Endothelial cell of umbilical vein (primary cell): ENCODE measurements around the gene FAM78A. TPM values are rescaled to one million over a fixed set of nuclear protein-coding genes. Genes with fewer than 3 reads are reported as not detected.

ENCODE experiments used
- BruUV-seq: library from RNA; stranded (reverse); fragments of 400-500 nt; replicated peaks from 2 replicates; lab custom pipeline; 2021; lab: Mats Ljungman, UMichigan
- CTCF ChIA-PET: fragments of 300-600, 350-600 bp; sonication (Branson Sonifier 250); formaldehyde crosslinking; loops from one replicate; lab custom pipeline; 2021; ENCODE audit warnings: antibody characterized with exemption, inconsistent platforms; lab: Charles Lee
- POLR2A ChIA-PET: fragments of 300-600, 350-600 bp; sonication (Branson Sonifier 250); formaldehyde crosslinking; loops from one replicate; lab custom pipeline; 2021; ENCODE audit warnings: antibody characterized with exemption, inconsistent platforms; lab: Charles Lee
- DNase-seq: peaks from one replicate; pipeline ENCODE4 v3.0.0-alpha.2; 2011; ENCODE audit warnings: low read depth, low spot score
- FAIRE-seq: peaks from 2 replicates; lab custom pipeline; 2011; peaks lifted over from hg19 to GRCh38; lab: Jason Lieb, UNC
- H2AFZ ChIP-seq: 2 replicates; pipeline ENCODE4 v1.6.0; 2012; ENCODE audit warnings: low read depth, low read length, control low read depth, inconsistent platforms
- H3K27ac ChIP-seq: 2 replicates; pipeline ENCODE4 v1.5.1; 2011; ENCODE audit warnings: low read depth, mild to moderate bottlenecking, control low read depth, low read length, moderate library complexity; ENCODE audit not compliant: insufficient read depth
- H3K27me3 ChIP-seq, 2 experiments: 2 replicates each; pipeline versions ENCODE4 v1.6.0 to v1.6.1; 2011; ENCODE audit warnings: low read length in 2 of 2, mixed read lengths in 1 of 2; ENCODE audit not compliant: control insufficient read depth in 2 of 2, insufficient read depth in 2 of 2
- H3K36me3 ChIP-seq, 2 experiments: 2 replicates in 1 of 2; 3 replicates in 1 of 2; pipeline ENCODE4 v1.5.1; 2011; ENCODE audit warnings: low read length in 2 of 2, mild to moderate bottlenecking in 1 of 2, moderate library complexity in 1 of 2; ENCODE audit not compliant: control insufficient read depth in 2 of 2, insufficient read depth in 2 of 2; ENCODE audit errors: extremely low read depth in 1 of 2
- H3K4me1 ChIP-seq: 3 replicates; pipeline ENCODE4 v1.5.1; 2011; ENCODE audit warnings: mild to moderate bottlenecking, low read length; ENCODE audit not compliant: control insufficient read depth, insufficient read depth; ENCODE audit errors: extremely low read depth
- H3K4me2 ChIP-seq: 2 replicates; pipeline ENCODE4 v1.6.1; 2011; ENCODE audit warnings: low read length, control low read depth, mixed read lengths; ENCODE audit not compliant: insufficient read depth
- H3K4me3 ChIP-seq, 3 experiments: fragments of 200-600 bp in 1 of 3; sonication (generic), shearing (Covaris generic) in 1 of 3; replicated peaks in 1 of 3; 2 replicates each; pipeline ENCODE4 v1.5.1; 2011 to 2016; ENCODE audit warnings: control low read depth in 3 of 3, low read length in 3 of 3, mild to moderate bottlenecking in 2 of 3, inconsistent platforms in 1 of 3, low read depth in 1 of 3, moderate library complexity in 1 of 3; ENCODE audit not compliant: insufficient read depth in 1 of 3
- H3K79me2 ChIP-seq: 2 replicates; pipeline ENCODE4 v1.6.0; 2012; ENCODE audit warnings: low read length, inconsistent platforms; ENCODE audit not compliant: control insufficient read depth, insufficient read depth
- H3K9ac ChIP-seq: replicated peaks from 2 replicates; pipeline ENCODE3; 2011; ENCODE audit warnings: low read length, control low read depth; ENCODE audit not compliant: insufficient read depth; ENCODE audit errors: extremely low read depth
- H3K9me1 ChIP-seq: replicated peaks from 3 replicates; pipeline ENCODE4 v1.6.0; 2011; ENCODE audit warnings: mild to moderate bottlenecking, low read length; ENCODE audit not compliant: control insufficient read depth, insufficient read depth; ENCODE audit errors: extremely low read depth
- H3K9me3 ChIP-seq: replicated peaks from 2 replicates; pipeline ENCODE4 v1.5.1; 2012; ENCODE audit warnings: low read length, inconsistent platforms; ENCODE audit not compliant: control insufficient read depth, insufficient read depth
- H4K20me1 ChIP-seq: replicated peaks from 2 replicates; pipeline ENCODE3; 2011; ENCODE audit warnings: mild to moderate bottlenecking, low read length; ENCODE audit not compliant: control insufficient read depth, insufficient read depth; ENCODE audit errors: extremely low read depth
- EZH2 ChIP-seq: IDR thresholded peaks from 2 replicates; pipeline ENCODE4 v1.6.1; 2012; ENCODE audit warnings: borderline replicate concordance, low read depth, mild to moderate bottlenecking, moderate library complexity, low read length, inconsistent platforms; ENCODE audit not compliant: severe bottlenecking
- FOS ChIP-seq: IDR thresholded peaks from 2 replicates; pipeline ENCODE4 v1.6.1; 2011; ENCODE audit warnings: mild to moderate bottlenecking, low read length, moderate library complexity, borderline replicate concordance; ENCODE audit not compliant: insufficient read depth
- GATA2 ChIP-seq: IDR thresholded peaks from 2 replicates; pipeline ENCODE4 v1.7.0; 2011; ENCODE audit warnings: low read depth, mild to moderate bottlenecking, moderate library complexity, mixed read lengths, low read length; ENCODE audit not compliant: insufficient read length, insufficient read depth
- JUN ChIP-seq: IDR thresholded peaks from 2 replicates; pipeline ENCODE4 v1.6.1; 2011; ENCODE audit warnings: borderline replicate concordance, low read depth; ENCODE audit not compliant: insufficient read length, insufficient read depth
- MYC ChIP-seq: IDR thresholded peaks from one replicate; pipeline ENCODE4 v1.6.1; 2011; ENCODE audit warnings: mild to moderate bottlenecking, low read depth, low read length
- POLR2A ChIP-seq: IDR thresholded peaks from 2 replicates; pipeline ENCODE4 v1.6.1; 2012; ENCODE audit warnings: low read depth, mild to moderate bottlenecking, control low read depth, low read length
- POLR2AphosphoS5 ChIP-seq: IDR thresholded peaks from 2 replicates; pipeline ENCODE4 v1.6.1; 2012; ENCODE audit warnings: low read depth, mild to moderate bottlenecking, control low read depth, low read length, moderate library complexity; ENCODE audit not compliant: insufficient read depth
- dilution Hi-C: fragments of 300-500 bp; cut with MboI; formaldehyde crosslinking; loops from one replicate; pipeline ENCODE4 v1.15.0; 2019; ENCODE audit warnings: low sequenced_read_pairs; ENCODE audit not compliant: extremely low pct_ligation_motif_present
- intact Hi-C: fragments of 100-400 bp; cut with micrococcal nuclease; formaldehyde crosslinking; loops from one replicate; pipeline ENCODE4 v1.10.0; 2022
- polyA plus RNA-seq, 4 experiments: library from polyadenylated mRNA; depleted of rRNA in 3 of 4; stranded (reverse) in 3 of 4; unstranded in 1 of 4; fragments of >200 nt; gene quantifications; 2 replicates each; pipeline versions ENCODE4 v1.2.1 to v1.2.3, GENCODE V29; 2011 to 2012; ENCODE audit warnings: missing spikeins in 1 of 4
- total RNA-seq: library from RNA; stranded (reverse); gene quantifications from 2 replicates; pipeline ENCODE4 v1.2.3, GENCODE V29; 2021
- TF ChIP-seq, protein P1 (sequence below): IDR thresholded peaks from 2 replicates; pipeline ENCODE4 v1.6.1; 2011; ENCODE audit not compliant: insufficient read depth, insufficient read length
- TF ChIP-seq, protein P2 (sequence below), 2 donors: IDR thresholded peaks; 1 replicate in 1 of 2; 2 replicates in 1 of 2; pipeline ENCODE4 v1.5.1; 2011; ENCODE audit warnings: low read length in 2 of 2, mild to moderate bottlenecking in 2 of 2, moderate library complexity in 2 of 2, control low read depth in 1 of 2, inconsistent platforms in 1 of 2, low read depth in 1 of 2; ENCODE audit not compliant: insufficient read depth in 1 of 2; ENCODE audit errors: extremely low read depth in 1 of 2

FAM78A gene
- total and polyA plus RNA-seq, 2 donors (not counting 3 experiments of a cell fraction or from before 2014, with no cell fraction given): 34.0 to 37.4 TPM

DNA sequence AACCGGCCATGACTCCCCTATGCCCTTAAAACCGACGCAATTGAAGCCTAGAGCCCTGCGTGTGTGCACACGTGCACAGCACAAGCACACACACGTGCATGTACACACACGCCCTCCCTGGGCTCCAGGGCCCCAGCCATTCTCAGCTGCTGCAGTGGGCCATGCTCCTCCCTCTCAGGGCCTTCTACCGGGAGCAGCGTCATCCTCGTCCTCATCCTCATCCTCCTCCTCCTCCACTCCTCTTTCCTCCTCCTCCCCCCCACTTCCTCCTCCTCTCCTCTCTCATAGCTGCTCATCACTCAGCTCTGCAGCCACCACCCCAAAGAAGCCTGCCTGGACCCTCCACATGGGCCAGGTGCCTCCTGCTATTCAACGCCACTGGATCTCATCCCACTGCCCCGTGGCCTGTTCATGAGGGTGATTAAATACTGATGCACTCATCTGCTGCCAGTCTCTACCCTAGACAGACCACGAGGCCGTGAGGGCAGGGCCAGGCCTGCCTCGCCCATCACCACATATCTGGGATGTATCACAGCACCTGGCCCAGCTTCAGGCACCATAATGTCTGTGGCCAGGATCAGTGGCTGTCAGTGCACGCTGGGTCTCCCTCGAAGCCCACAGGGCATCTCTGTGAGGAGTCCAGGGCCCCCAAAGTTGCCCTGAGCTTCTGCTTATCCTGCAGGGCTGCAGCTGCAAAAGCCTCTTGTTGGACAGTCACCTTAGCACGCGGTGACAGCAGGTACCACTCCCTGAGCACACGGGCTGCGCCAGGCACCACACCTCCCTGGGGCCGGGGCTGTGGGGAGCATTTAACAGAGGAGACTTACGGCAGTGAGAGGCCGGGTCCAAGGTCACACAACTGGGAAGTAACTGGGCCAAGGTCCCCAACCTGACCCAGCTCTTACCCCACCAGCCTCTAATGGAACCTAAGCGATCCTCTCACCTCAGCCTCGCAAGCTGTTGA is 9.8 kb downstream of the FAM78A start:
- Histone ChIP-seq H3K4me3 (no peak overlapping the region), H3K4me1 (peaks cover 23% of the 10 kb centered on the region), H3K9ac (no peak overlapping the region), H3K36me3 (peaks cover 0 to 17% of the 10 kb centered on the region in 2 experiments), H3K9me1 (no peaks in the 10 kb centered on the region), H3K79me2 (peaks cover 12% of the 10 kb centered on the region), H4K20me1 (no peaks in the 10 kb centered on the region), H3K27ac (no peak overlapping the region), H2AFZ (no peak overlapping the region), H3K9me3 (no peaks in the 10 kb centered on the region), H3K27me3 (no peaks in the 10 kb centered on the region), H3K4me2 (no peak overlapping the region)
- no peak for TF ChIP-seq GATA2
- no peak for TF ChIP-seq MYC
- TF ChIP-seq, protein P1, sequence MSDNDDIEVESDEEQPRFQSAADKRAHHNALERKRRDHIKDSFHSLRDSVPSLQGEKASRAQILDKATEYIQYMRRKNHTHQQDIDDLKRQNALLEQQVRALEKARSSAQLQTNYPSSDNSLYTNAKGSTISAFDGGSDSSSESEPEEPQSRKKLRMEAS: no peak
- no peak for TF ChIP-seq EZH2
- no peak for TF ChIP-seq FOS
- no peak for TF ChIP-seq JUN
- no peak for TF ChIP-seq POLR2A
- TF ChIP-seq, protein P2, sequence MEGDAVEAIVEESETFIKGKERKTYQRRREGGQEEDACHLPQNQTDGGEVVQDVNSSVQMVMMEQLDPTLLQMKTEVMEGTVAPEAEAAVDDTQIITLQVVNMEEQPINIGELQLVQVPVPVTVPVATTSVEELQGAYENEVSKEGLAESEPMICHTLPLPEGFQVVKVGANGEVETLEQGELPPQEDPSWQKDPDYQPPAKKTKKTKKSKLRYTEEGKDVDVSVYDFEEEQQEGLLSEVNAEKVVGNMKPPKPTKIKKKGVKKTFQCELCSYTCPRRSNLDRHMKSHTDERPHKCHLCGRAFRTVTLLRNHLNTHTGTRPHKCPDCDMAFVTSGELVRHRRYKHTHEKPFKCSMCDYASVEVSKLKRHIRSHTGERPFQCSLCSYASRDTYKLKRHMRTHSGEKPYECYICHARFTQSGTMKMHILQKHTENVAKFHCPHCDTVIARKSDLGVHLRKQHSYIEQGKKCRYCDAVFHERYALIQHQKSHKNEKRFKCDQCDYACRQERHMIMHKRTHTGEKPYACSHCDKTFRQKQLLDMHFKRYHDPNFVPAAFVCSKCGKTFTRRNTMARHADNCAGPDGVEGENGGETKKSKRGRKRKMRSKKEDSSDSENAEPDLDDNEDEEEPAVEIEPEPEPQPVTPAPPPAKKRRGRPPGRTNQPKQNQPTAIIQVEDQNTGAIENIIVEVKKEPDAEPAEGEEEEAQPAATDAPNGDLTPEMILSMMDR (IDR thresholded peaks at IDR 0.05; ENCODE audit: extremely low read depth in 1 of 2, insufficient read depth in 1 of 2, low read depth in 1 of 2, low read length in 2 of 2): no peak
- TF ChIP-seq POLR2AphosphoS5: no peak
- POLR2A ChIA-PET: interaction anchor here (0.9 kb wide), 1 partner anchor 10 kb away, joined by 3 read pairs; no protein-coding TSS in a partner anchor
- CTCF ChIA-PET: no interaction called here
- BruUV-seq: no TSS peak
- intact Hi-C loops (no loop called here), dilution Hi-C loops (no loop called here)
- no peak for DNase-seq
- FAIRE-seq: no peak
